GM12878 (cell line): ENCODE data around the gene COPS3. TPM values are rescaled to one million over a fixed set of nuclear protein-coding genes. Genes with fewer than 3 reads are reported as not detected.

ENCODE experiments used
- ATAC-seq: fragments of 200-7000 bp; cut with Tn5 transposase; 3 replicates; pipeline ENCODE4 v1.9.1; 2020; ENCODE audit warnings: mild to moderate bottlenecking, moderate library complexity
- BruUV-seq: library from RNA; stranded (reverse); fragments of 400-500 nt; replicated peaks from 2 replicates; lab custom pipeline; 2021; lab: Mats Ljungman, UMichigan
- CTCF ChIA-PET: fragments of 300-600 bp; sonication (Branson Sonifier 250); formaldehyde crosslinking; extraction: SDS; loops from one replicate; lab custom pipeline; 2021; ENCODE audit warnings: inconsistent platforms; lab: Yijun Ruan, JAX
- POLR2A ChIA-PET: fragments of 350-600 bp; formaldehyde crosslinking; extraction: SDS; loops from one replicate; lab custom pipeline; 2021; ENCODE audit warnings: inconsistent platforms; lab: Charles Lee
- RAD21 ChIA-PET: fragments of 300-600 bp; sonication (Branson Sonifier 250); formaldehyde crosslinking; loops from one replicate; lab custom pipeline; 2023; ENCODE audit warnings: antibody characterized with exemption; ENCODE audit not compliant: unreplicated experiment; lab: Charles Lee
- SMC1A ChIA-PET: fragments of 300-600 bp; sonication (Branson Sonifier 250); formaldehyde crosslinking; loops from one replicate; lab custom pipeline; 2023; ENCODE audit not compliant: unreplicated experiment, uncharacterized antibody; lab: Charles Lee
- DNase-seq: peaks from one replicate; pipeline ENCODE4 v3.0.0-alpha.2; 2011; ENCODE audit warnings: low read depth, low spot score
- FAIRE-seq: peaks from 3 replicates; lab custom pipeline; 2011; peaks lifted over from hg19 to GRCh38; lab: Jason Lieb, UNC
- H2AFZ ChIP-seq: 2 replicates; pipeline ENCODE4 v1.6.0; 2011; ENCODE audit warnings: low read depth, low read length, control low read depth; ENCODE audit not compliant: control insufficient read depth
- H3K27ac ChIP-seq: 2 replicates; pipeline ENCODE4 v1.5.1; 2011; ENCODE audit warnings: control low read depth; ENCODE audit not compliant: control insufficient read depth, insufficient read depth
- H3K27me3 ChIP-seq, 2 experiments: replicated peaks in 1 of 2; 2 replicates each; pipeline versions ENCODE4 v1.6.0 to v1.6.1; 2011; ENCODE audit warnings: low read length in 1 of 2; ENCODE audit not compliant: control insufficient read depth in 2 of 2, insufficient read depth in 2 of 2
- H3K36me3 ChIP-seq, 2 experiments: 2 replicates each; pipeline ENCODE4 v1.5.1; 2011; ENCODE audit warnings: low read length in 1 of 2; ENCODE audit not compliant: control insufficient read depth in 2 of 2, insufficient read depth in 2 of 2
- H3K4me1 ChIP-seq: 2 replicates; pipeline ENCODE4 v1.6.1; 2011; ENCODE audit warnings: mild to moderate bottlenecking, low read length, moderate library complexity, mixed read lengths; ENCODE audit not compliant: control insufficient read depth, insufficient read depth
- H3K4me2 ChIP-seq: 2 replicates; pipeline ENCODE4 v1.6.0; 2011; ENCODE audit warnings: control low read depth; ENCODE audit not compliant: control insufficient read depth, insufficient read depth
- H3K4me3 ChIP-seq: fragments of 200-600 bp; sonication (generic); 2 replicates; pipeline ENCODE4 v1.5.1; 2016
- H3K79me2 ChIP-seq: 2 replicates; pipeline ENCODE4 v1.6.0; 2011; ENCODE audit warnings: low read length; ENCODE audit not compliant: control insufficient read depth, insufficient read depth
- H3K9ac ChIP-seq: 2 replicates; pipeline ENCODE4 v1.8.0; 2011; ENCODE audit warnings: low read length, control low read depth, mixed read lengths; ENCODE audit not compliant: control insufficient read depth, insufficient read depth
- H3K9me3 ChIP-seq: replicated peaks from 3 replicates; pipeline ENCODE4 v1.5.1; 2011; ENCODE audit warnings: mild to moderate bottlenecking, low read length; ENCODE audit not compliant: control insufficient read depth, insufficient read depth
- H4K20me1 ChIP-seq: 2 replicates; pipeline ENCODE4 v1.6.0; 2011; ENCODE audit not compliant: control insufficient read depth, insufficient read depth
- ASH2L ChIP-seq: fragments of 300-600, 200-600 bp; sonication (generic); IDR thresholded peaks from 2 replicates; pipeline ENCODE4 v1.6.1; 2017; ENCODE audit warnings: low read depth, mild to moderate bottlenecking, borderline replicate concordance
- CBFB ChIP-seq: IDR thresholded peaks from 2 replicates; pipeline ENCODE4 v1.6.1; 2016; ENCODE audit warnings: antibody characterized with exemption, low read depth
- CHD4 ChIP-seq: fragments of 200-600 bp; sonication (generic); IDR thresholded peaks from 2 replicates; pipeline ENCODE4 v1.6.1; 2016; ENCODE audit warnings: mild to moderate bottlenecking
- E4F1 ChIP-seq: fragments of 450-650 bp; IDR thresholded peaks from 2 replicates; pipeline ENCODE4 v1.6.1; 2018; ENCODE audit warnings: borderline replicate concordance, mild to moderate bottlenecking; ENCODE audit not compliant: partially characterized antibody
- EZH2 ChIP-seq: IDR thresholded peaks from 2 replicates; pipeline ENCODE4 v1.6.1; 2012; ENCODE audit warnings: low read depth, mild to moderate bottlenecking, control low read depth, inconsistent platforms, low read length, borderline replicate concordance; ENCODE audit not compliant: control insufficient read depth
- PBX3 ChIP-seq: IDR thresholded peaks from 2 replicates; pipeline ENCODE4 v1.6.1; 2011; ENCODE audit warnings: mild to moderate bottlenecking, low read depth, low read length, moderate library complexity; ENCODE audit not compliant: insufficient replicate concordance
- PKNOX1 ChIP-seq: fragments of 450-650 bp; IDR thresholded peaks from 2 replicates; pipeline ENCODE4 v1.6.1; 2016; ENCODE audit warnings: mild to moderate bottlenecking
- RELB ChIP-seq: fragments of 450-650 bp; IDR thresholded peaks from 2 replicates; pipeline ENCODE4 v1.6.1; 2017; ENCODE audit warnings: low read depth, mild to moderate bottlenecking, moderate library complexity
- SUPT20H ChIP-seq: IDR thresholded peaks from 2 replicates; pipeline ENCODE4 v1.6.1; 2011; ENCODE audit warnings: low read depth, mild to moderate bottlenecking, low read length, moderate library complexity, borderline replicate concordance; ENCODE audit not compliant: control insufficient read depth
- SUZ12 ChIP-seq: fragments of 200-600 bp; sonication (generic); IDR thresholded peaks from one replicate; pipeline ENCODE4 v1.6.1; 2018; ENCODE audit warnings: antibody characterized with exemption, mild to moderate bottlenecking; ENCODE audit not compliant: unreplicated experiment
- ZBED1 ChIP-seq: IDR thresholded peaks from 2 replicates; pipeline ENCODE4 v1.6.1; 2016; ENCODE audit warnings: borderline replicate concordance
- ZNF217 ChIP-seq: fragments of 450-650 bp; IDR thresholded peaks from 2 replicates; pipeline ENCODE4 v1.6.1; 2017; ENCODE audit warnings: antibody characterized with exemption, mild to moderate bottlenecking
- WGBS: methylation state at CpG from one replicate; pipeline ENCODE4 v1.1.6; 2016; ENCODE audit warnings: low lambda C conversion rate; ENCODE audit not compliant: insufficient replicate concordance, insufficient coverage; ENCODE audit errors: missing lambda C conversion rate; 5-methylcytosine and 5-hydroxymethylcytosine counted together
- in situ Hi-C: fragments of 300-500 bp; cut with MboI; formaldehyde crosslinking; loops from 9 replicates; pipeline ENCODE4 v1.14.3; 2018; ENCODE audit warnings: mixed read lengths
- intact Hi-C: fragments of 100-400 bp; cut with micrococcal nuclease; formaldehyde crosslinking; loops from one replicate; pipeline ENCODE4 v1.14.2; 2022; ENCODE audit not compliant: unreplicated experiment
- polyA plus RNA-seq, 11 experiments: library from polyadenylated mRNA; depleted of rRNA in 4 of 11; unstranded in 6 of 11; stranded (reverse) in 5 of 11; fragments of >200 nt; fragmentation: Nextera tagmentation in 4 of 11; fragmentation: Illumina TruSeq in 1 of 11; extraction: Ambion mirVana in 4 of 11; extraction: Trizol in 1 of 11; gene quantifications; 1 replicate in 1 of 11; 2 replicates in 10 of 11; pipeline versions ENCODE4 v1.2.1 to v1.2.3, GENCODE V29; 2011 to 2016; ENCODE audit warnings: inconsistent platforms in 2 of 11, missing spikeins in 2 of 11, low read depth in 1 of 11
- total RNA-seq, 4 experiments: library from RNA; depleted of rRNA in 3 of 4; stranded (reverse); fragments of >200 nt in 3 of 4; fragmentation: Illumina TruSeq in 1 of 4; extraction: Trizol in 1 of 4; gene quantifications; 2 replicates each; pipeline versions ENCODE4 v1.2.1 to v1.2.3, GENCODE V29; 2013 to 2021

COPS3 gene
- total and polyA plus RNA-seq, 10 of the 15 experiments (the other 5 are each of a cell fraction or from before 2014, with no cell fraction given), result 99.7 to 187 (median 133) TPM

GRCh38 chr17:17322516-17323510, 41.8 kb upstream of the COPS3 start:
- no peak overlapping the region for H3K27ac ChIP-seq
- RAD21 ChIA-PET, result no interaction called here
- FAIRE-seq, result no peak

More at GRCh38 chr17:17322516-17323510, 41.8 kb upstream of the COPS3 start:
- no peak overlapping the region for H2AFZ ChIP-seq
- no peak for DNase-seq
- no peak for TF ChIP-seq CBFB
- TF ChIP-seq PKNOX1, result no peak
- TF ChIP-seq SUPT20H, result no peak
- TF ChIP-seq PBX3, result no peak
- no peak for TF ChIP-seq EZH2
- no peak for TF ChIP-seq ASH2L
- no peak for TF ChIP-seq RELB
- no peak for TF ChIP-seq CHD4
- TF ChIP-seq E4F1, result no peak
- TF ChIP-seq ZNF217, result no peak
- no peak for TF ChIP-seq SUZ12
- no peak for TF ChIP-seq ZBED1
- H3K9ac ChIP-seq, result no peak overlapping the region
- H3K4me2 ChIP-seq, result no peak overlapping the region
- ChIA-PET CTCF (no interaction called here), SMC1A (no interaction called here), POLR2A (no interaction called here)
- intact Hi-C loops, result no loop called here
- H3K79me2 ChIP-seq, result no peaks in the 10 kb centered on the region
- H3K27me3 ChIP-seq, result no peaks in the 10 kb centered on the region
- WGBS, result 72% methylated on average over 21 of the region's 21 CpGs
- H3K36me3 ChIP-seq, result no peaks in the 10 kb centered on the region
- BruUV-seq, result no TSS peak
- ATAC-seq, result no peak
- in situ Hi-C loops, result no loop called here
- H4K20me1 ChIP-seq, result no peaks in the 10 kb centered on the region
- H3K4me3 ChIP-seq, result no peak overlapping the region
- no peaks in the 10 kb centered on the region for H3K4me1 ChIP-seq
- no peaks in the 10 kb centered on the region for H3K9me3 ChIP-seq
